SH-SY5Y (cell line): ENCODE results near the gene MMP17.

Experiments used
- GATA2 ChIP-seq: IDR thresholded peaks from 2 replicates; pipeline ENCODE4 v1.6.1; 2011; ENCODE audit warnings: mild to moderate bottlenecking, low read depth, low read length
- GATA3 ChIP-seq: IDR thresholded peaks from 2 replicates; pipeline ENCODE4 v1.6.1; 2011; ENCODE audit warnings: low read depth, mild to moderate bottlenecking, low read length, moderate library complexity

DNA sequence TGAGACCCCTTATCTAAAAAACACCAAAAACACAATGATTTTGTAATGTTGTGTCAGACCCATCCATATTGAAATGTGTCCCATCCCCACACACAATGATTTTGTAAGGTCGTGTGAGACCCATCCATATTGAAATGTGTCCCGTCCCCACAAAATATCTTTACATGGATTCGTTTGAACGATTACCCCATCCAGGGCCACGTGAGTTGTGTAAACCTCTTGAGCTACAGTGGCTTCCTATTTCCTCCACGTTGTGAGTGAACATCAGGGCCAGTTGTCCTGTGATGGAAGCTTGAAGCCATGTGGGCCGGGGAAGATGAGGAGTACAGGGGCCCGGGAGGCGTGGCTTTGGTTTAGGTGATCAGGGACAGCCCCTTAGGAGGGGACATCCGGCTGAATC lies 39.3 kb downstream of the MMP17 start:
- TF ChIP-seq GATA2 (no peak), GATA3 (no peak)
